Hepatocyte (in vitro differentiated cells): Measurements from ENCODE around the gene RWDD2A.

Source experiments
- EZH2phosphoT487 ChIP-seq: fragments of 200-600 bp; sonication (generic); IDR thresholded peaks from one replicate; pipeline ENCODE4 v1.6.1; 2018; ENCODE audit warnings: antibody characterized with exemption, mild to moderate bottlenecking, low read depth, moderate library complexity; ENCODE audit not compliant: unreplicated experiment, severe bottlenecking
- TF ChIP-seq, protein P1 (sequence below): fragments of 200-600 bp; sonication (generic); IDR thresholded peaks from 2 replicates; pipeline ENCODE4 v1.5.1; 2016; ENCODE audit warnings: antibody characterized with exemption, mild to moderate bottlenecking; ENCODE audit not compliant: poor library complexity

DNA sequence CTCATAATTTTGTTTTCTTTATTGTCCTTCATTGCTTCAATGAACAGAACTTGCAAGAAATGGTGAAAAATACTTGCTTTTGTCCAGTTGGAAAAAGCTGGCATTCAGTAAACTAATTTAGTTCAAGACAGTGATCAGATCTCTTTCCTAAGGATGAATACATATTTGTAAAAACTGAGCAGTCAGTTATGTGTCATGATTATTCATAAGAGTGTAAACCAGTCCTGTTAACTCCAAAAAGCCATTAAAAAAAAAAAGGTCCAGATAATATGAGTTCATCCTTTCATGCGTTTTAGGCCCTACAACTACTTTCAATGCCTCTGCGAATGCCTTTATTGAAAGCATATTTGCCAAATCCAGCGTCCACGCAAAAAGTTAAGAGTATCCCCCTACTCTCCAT lies 701 bp upstream of the RWDD2A start:
- TF ChIP-seq, protein P1, sequence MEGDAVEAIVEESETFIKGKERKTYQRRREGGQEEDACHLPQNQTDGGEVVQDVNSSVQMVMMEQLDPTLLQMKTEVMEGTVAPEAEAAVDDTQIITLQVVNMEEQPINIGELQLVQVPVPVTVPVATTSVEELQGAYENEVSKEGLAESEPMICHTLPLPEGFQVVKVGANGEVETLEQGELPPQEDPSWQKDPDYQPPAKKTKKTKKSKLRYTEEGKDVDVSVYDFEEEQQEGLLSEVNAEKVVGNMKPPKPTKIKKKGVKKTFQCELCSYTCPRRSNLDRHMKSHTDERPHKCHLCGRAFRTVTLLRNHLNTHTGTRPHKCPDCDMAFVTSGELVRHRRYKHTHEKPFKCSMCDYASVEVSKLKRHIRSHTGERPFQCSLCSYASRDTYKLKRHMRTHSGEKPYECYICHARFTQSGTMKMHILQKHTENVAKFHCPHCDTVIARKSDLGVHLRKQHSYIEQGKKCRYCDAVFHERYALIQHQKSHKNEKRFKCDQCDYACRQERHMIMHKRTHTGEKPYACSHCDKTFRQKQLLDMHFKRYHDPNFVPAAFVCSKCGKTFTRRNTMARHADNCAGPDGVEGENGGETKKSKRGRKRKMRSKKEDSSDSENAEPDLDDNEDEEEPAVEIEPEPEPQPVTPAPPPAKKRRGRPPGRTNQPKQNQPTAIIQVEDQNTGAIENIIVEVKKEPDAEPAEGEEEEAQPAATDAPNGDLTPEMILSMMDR = no peak
- no peak for TF ChIP-seq EZH2phosphoT487
